Muscle of leg (tissue), 11 donors: ENCODE results near the gene LIPT1. TPM values are rescaled to one million over a fixed set of nuclear protein-coding genes. Genes with fewer than 3 reads are reported as not detected.

Experiments used
- DNase-seq: peaks from one replicate; pipeline ENCODE4 v3.0.0; 2013
- H3K27ac ChIP-seq: one replicate; pipeline ENCODE4 v1.5.1; 2013; ENCODE audit warnings: mild to moderate bottlenecking, low read length, control low read depth
- H3K27me3 ChIP-seq: one replicate; pipeline ENCODE4 v1.6.1; 2013; ENCODE audit warnings: low read length; ENCODE audit not compliant: control insufficient read depth, insufficient read depth
- H3K36me3 ChIP-seq: one replicate; pipeline ENCODE4 v1.6.1; 2013; ENCODE audit warnings: low read length; ENCODE audit not compliant: control insufficient read depth, insufficient read depth
- H3K4me1 ChIP-seq: one replicate; pipeline ENCODE4 v1.6.1; 2013; ENCODE audit warnings: low read length; ENCODE audit not compliant: control insufficient read depth, insufficient read depth
- H3K4me3 ChIP-seq: one replicate; pipeline ENCODE4 v1.5.1; 2013; ENCODE audit warnings: low read length, control low read depth
- H3K9me3 ChIP-seq: replicated peaks from 2 replicates; pipeline ENCODE4 v1.6.1; 2013; ENCODE audit warnings: low read depth, low read length; ENCODE audit not compliant: control insufficient read depth
- WGBS: methylation state at CpG from one replicate; pipeline ENCODE4 v1.1.5; 2013; ENCODE audit warnings: missing lambda C conversion rate; ENCODE audit not compliant: insufficient coverage; 5-methylcytosine and 5-hydroxymethylcytosine counted together
- polyA plus RNA-seq, 8 donors: library from polyadenylated mRNA; unstranded; fragments of 120-200 nt; gene quantifications; one replicate each; pipeline versions ENCODE4 v1.2.1 to v1.2.3, GENCODE V29; 2013; ENCODE audit warnings: inconsistent platforms in 1 of 8, low replicate concordance in 1 of 8; ENCODE audit not compliant: insufficient read length in 8 of 8, insufficient read depth in 1 of 8
- total RNA-seq: library from RNA; stranded (reverse); fragments of 120-200 nt; gene quantifications from one replicate; pipeline ENCODE4 v1.2.4, GENCODE V29; 2013

LIPT1 gene
- total and polyA plus RNA-seq, 9 donors: 6.5 to 9.4 (median 7.3) TPM

DNA sequence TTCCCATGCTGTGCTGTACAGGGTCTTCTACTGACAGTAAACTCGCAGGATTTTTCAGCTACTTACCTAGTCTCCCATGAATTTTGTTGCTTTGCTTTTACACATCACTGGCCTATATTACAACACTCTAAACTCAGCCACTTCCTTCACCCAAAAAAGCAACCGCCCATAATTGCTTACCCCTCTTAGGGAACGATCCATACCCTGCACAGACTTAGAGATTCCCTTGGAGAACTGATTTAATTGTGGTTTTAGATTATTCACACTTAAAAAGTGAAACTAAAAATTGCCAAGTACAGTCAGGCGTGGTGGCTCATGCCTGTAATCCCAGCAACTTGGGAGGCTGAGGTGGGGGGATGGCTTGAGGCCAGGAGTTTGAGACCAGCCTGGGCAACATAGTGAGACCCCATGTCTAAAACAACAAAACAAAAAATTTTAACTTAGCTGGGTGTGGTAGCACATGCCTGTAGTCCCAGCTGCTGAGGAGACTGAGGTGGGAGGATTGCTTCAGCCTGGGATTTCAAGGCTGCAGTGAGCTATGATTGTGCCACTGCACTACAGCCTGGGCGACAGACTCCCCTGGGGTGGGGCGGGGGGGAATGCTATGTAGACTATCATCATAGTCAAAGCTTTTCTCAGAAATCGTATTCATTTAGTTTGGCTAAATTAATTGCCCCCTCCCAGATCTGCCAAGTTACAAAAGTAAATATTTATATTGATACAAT is 45.5 kb downstream of the LIPT1 start:
- no peak for DNase-seq
- Histone ChIP-seq H3K36me3 (peaks cover 26% of the 10 kb centered on the region), H3K4me1 (no peaks in the 10 kb centered on the region), H3K27me3 (no peaks in the 10 kb centered on the region), H3K4me3 (no peak overlapping the region), H3K27ac (no peak overlapping the region), H3K9me3 (peaks cover under 1% of the 10 kb centered on the region)
- 100% methylated on average over 1 of the region's 7 CpGs for WGBS

- no peak overlapping the region for H3K4me3 ChIP-seq
- H3K4me1 ChIP-seq: no peaks in the 10 kb centered on the region
- H3K36me3 ChIP-seq: peaks cover 12% of the 10 kb centered on the region
- H3K27me3 ChIP-seq: no peaks in the 10 kb centered on the region
- no peak overlapping the region for H3K27ac ChIP-seq
- peaks cover 4% of the 10 kb centered on the region for H3K9me3 ChIP-seq
- DNase-seq: no peak
- WGBS: 80% methylated on average over 2 of the region's 4 CpGs
Observed at GRCh38 chr2:99201959-99202678, 47.4 kb downstream of the LIPT1 start.

GRCh38 chr2:99205491-99205890 is 50.7 kb downstream of the LIPT1 start:
- H3K36me3 ChIP-seq: no peaks in the 10 kb centered on the region
- WGBS: 95% methylated on average over 4 of the region's 5 CpGs
- H3K9me3 ChIP-seq: peaks cover 6% of the 10 kb centered on the region
- H3K27ac ChIP-seq: no peak overlapping the region
- no peak overlapping the region for H3K4me3 ChIP-seq
- H3K4me1 ChIP-seq: no peaks in the 10 kb centered on the region
- no peak for DNase-seq
- no peaks in the 10 kb centered on the region for H3K27me3 ChIP-seq

Other genes starting within 250 kb of the LIPT1 start
- 1.6 TPM for gene CRACDL, start 218.7 kb upstream of the LIPT1 start, total RNA-seq
- gene CRACDL, start 218.7 kb upstream of the LIPT1 start, polyA plus RNA-seq: 1 to 10 TPM; 1.4 to 3.3 (median 2.5) TPM
- 0.04 TPM for gene C2orf15, start 13.3 kb upstream of the LIPT1 start, total RNA-seq
- gene C2orf15, start 13.3 kb upstream of the LIPT1 start, polyA plus RNA-seq: under 1 TPM in 7 of 8 donors, not detected in 1; 0.13 to 0.88 (median 0.54) TPM
- gene TSGA10, start within 50 bp of the LIPT1 start, total RNA-seq: 3.1 TPM
- gene TSGA10, start within 50 bp of the LIPT1 start, polyA plus RNA-seq: 1 to 10 TPM; 1.5 to 2.9 (median 1.8) TPM
- gene MITD1, start 26.1 kb downstream of the LIPT1 start, total RNA-seq: 27.5 TPM
- 10 to 100 TPM; 16.8 to 27.8 (median 20.7) TPM for gene MITD1, start 26.1 kb downstream of the LIPT1 start, polyA plus RNA-seq
- gene MRPL30, start 26.2 kb downstream of the LIPT1 start, total RNA-seq: 33.4 TPM
- gene MRPL30, start 26.2 kb downstream of the LIPT1 start, polyA plus RNA-seq: 10 to 100 TPM; 32.1 to 41.4 (median 38.8) TPM
- not detected for gene LYG2, start 100.7 kb downstream of the LIPT1 start, total RNA-seq
- gene LYG2, start 100.7 kb downstream of the LIPT1 start, polyA plus RNA-seq: under 1 TPM in 4 of 8 donors, not detected in 4; 0.22 to 0.30 (median 0.25) TPM
- 1.9 TPM for gene LYG1, start 146.2 kb downstream of the LIPT1 start, total RNA-seq
- gene LYG1, start 146.2 kb downstream of the LIPT1 start, polyA plus RNA-seq: 1 to 10 TPM; 1.3 to 3.6 (median 1.7) TPM
- 27.0 TPM for gene TXNDC9, start 181.4 kb downstream of the LIPT1 start, total RNA-seq
- 10 to 100 TPM; 20.7 to 31.4 (median 24.6) TPM for gene TXNDC9, start 181.4 kb downstream of the LIPT1 start, polyA plus RNA-seq
- 19.8 TPM for gene EIF5B, start 182.4 kb downstream of the LIPT1 start, total RNA-seq
- 10 to 100 TPM; 46.6 to 60.6 (median 53.2) TPM for gene EIF5B, start 182.4 kb downstream of the LIPT1 start, polyA plus RNA-seq